ENCODE results near the gene AEBP2.
"Not testable (repeated sequence)": the region's sequence is repeated elsewhere in the genome, so short reads cannot be mapped to it uniquely, and the experiment has no call there.

The AEBP2 gene

GRCh38 chr12:19458733-19459132, 19.4 kb downstream of the AEBP2 start:
- DNase-seq: no peak

GRCh38 chr12:19461999-19462398, 22.7 kb downstream of the AEBP2 start:
- peak; percentile 17 for DNase-seq

- DNase-seq: no peak
Measured at GRCh38 chr12:19462406-19462805, 23.1 kb downstream of the AEBP2 start.

GRCh38 chr12:19464192-19464580, 24.9 kb downstream of the AEBP2 start:
- no peak for DNase-seq

GRCh38 chr12:19465711-19466110, 26.4 kb downstream of the AEBP2 start:
- DNase-seq: no peak

GRCh38 chr12:19474147-19474546, 34.9 kb downstream of the AEBP2 start:
- DNase-seq: no peak

GRCh38 chr12:19475884-19476505, 36.7 kb downstream of the AEBP2 start:
- not testable (repeated sequence) for DNase-seq

GRCh38 chr12:19477071-19477470, 37.8 kb downstream of the AEBP2 start:
- no peak for DNase-seq

- DNase-seq: no peak
Measured at GRCh38 chr12:19480459-19480858, 41.2 kb downstream of the AEBP2 start.

GRCh38 chr12:19482036-19482435, 42.7 kb downstream of the AEBP2 start:
- no peak for DNase-seq

GRCh38 chr12:19482551-19483109, 43.3 kb downstream of the AEBP2 start:
- peak; percentile 71 for DNase-seq

GRCh38 chr12:19483727-19484126, 44.4 kb downstream of the AEBP2 start:
- DNase-seq: no peak

GRCh38 chr12:19484738-19485137, 45.4 kb downstream of the AEBP2 start:
- no peak for DNase-seq

- no peak for DNase-seq
Measured at GRCh38 chr12:19485240-19485639, 45.9 kb downstream of the AEBP2 start.

GRCh38 chr12:19489168-19489567, 49.9 kb downstream of the AEBP2 start:
- DNase-seq: peak; percentile 19

- no peak for DNase-seq
Measured at GRCh38 chr12:19490908-19491307, 51.6 kb downstream of the AEBP2 start.

- DNase-seq: no peak
Measured at GRCh38 chr12:19491863-19492262, 52.6 kb downstream of the AEBP2 start.

- no peak for DNase-seq
Measured at GRCh38 chr12:19496219-19496878, 57.1 kb downstream of the AEBP2 start.

GRCh38 chr12:19498099-19498498, 58.8 kb downstream of the AEBP2 start:
- DNase-seq: no peak

GRCh38 chr12:19499030-19499429, 59.7 kb downstream of the AEBP2 start:
- no peak for DNase-seq

GRCh38 chr12:19506497-19506896, 67.2 kb downstream of the AEBP2 start:
- DNase-seq: no peak

GRCh38 chr12:19507823-19508222, 68.5 kb downstream of the AEBP2 start:
- DNase-seq: no peak

- no peak for DNase-seq
Measured at GRCh38 chr12:19510461-19510860, 71.2 kb downstream of the AEBP2 start.

- no peak for DNase-seq
Measured at GRCh38 chr12:19515179-19515578, 75.9 kb downstream of the AEBP2 start.

- no peak for DNase-seq
Measured at GRCh38 chr12:19517583-19517982, 78.3 kb downstream of the AEBP2 start.

Measured in stimulated activated naive CD4-positive, alpha-beta T cell treated with Interleukin-2 at 50 U/mL for 16 hours (primary cell).